H54 (cell line): ENCODE measurements around the gene HACD2.

ENCODE experiments used
- DNase-seq: peaks from one replicate; pipeline ENCODE4 v3.0.0; 2011; ENCODE audit warnings: low spot score, mixed read lengths; ENCODE audit not compliant: insufficient read length
- FAIRE-seq: peaks from 3 replicates; lab custom pipeline; 2011; peaks lifted over from hg19 to GRCh38; lab: Jason Lieb, UNC
- POLR2A ChIP-seq: IDR thresholded peaks from 2 replicates; pipeline ENCODE4 v1.6.1; 2011; ENCODE audit warnings: low read depth, mild to moderate bottlenecking, low read length

Gene HACD2

GRCh38 chr3:123486460-123486859, 98.4 kb downstream of the HACD2 start:
- FAIRE-seq (no peak), DNase-seq (no peak)
- TF ChIP-seq POLR2A: no peak

- no peak for TF ChIP-seq POLR2A
- DNase-seq (no peak), FAIRE-seq (no peak)
Observed at GRCh38 chr3:123485551-123485950, 99.3 kb downstream of the HACD2 start.

DNA sequence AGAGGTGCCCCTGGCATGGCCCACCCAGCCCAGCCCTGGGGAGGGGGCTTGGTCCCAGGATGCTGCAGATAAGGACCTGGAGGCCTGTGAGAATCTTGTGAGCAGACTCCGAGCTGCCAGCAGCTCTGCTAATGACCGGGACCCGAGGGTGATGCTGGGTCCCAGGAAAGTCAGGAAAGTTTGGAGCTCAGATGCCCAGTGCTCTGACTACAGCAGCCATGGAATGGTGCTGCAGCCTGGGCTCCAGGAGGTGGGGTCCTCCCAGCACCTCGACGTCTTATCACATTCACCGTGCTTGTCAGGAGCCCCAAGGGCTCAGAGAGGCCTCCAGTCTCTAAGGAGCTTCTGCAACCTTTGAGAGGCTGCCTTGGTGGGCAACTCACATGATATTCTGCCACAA, 101.7 kb downstream of the HACD2 start:
- FAIRE-seq (no peak), DNase-seq (no peak)
- no peak for TF ChIP-seq POLR2A

DNA sequence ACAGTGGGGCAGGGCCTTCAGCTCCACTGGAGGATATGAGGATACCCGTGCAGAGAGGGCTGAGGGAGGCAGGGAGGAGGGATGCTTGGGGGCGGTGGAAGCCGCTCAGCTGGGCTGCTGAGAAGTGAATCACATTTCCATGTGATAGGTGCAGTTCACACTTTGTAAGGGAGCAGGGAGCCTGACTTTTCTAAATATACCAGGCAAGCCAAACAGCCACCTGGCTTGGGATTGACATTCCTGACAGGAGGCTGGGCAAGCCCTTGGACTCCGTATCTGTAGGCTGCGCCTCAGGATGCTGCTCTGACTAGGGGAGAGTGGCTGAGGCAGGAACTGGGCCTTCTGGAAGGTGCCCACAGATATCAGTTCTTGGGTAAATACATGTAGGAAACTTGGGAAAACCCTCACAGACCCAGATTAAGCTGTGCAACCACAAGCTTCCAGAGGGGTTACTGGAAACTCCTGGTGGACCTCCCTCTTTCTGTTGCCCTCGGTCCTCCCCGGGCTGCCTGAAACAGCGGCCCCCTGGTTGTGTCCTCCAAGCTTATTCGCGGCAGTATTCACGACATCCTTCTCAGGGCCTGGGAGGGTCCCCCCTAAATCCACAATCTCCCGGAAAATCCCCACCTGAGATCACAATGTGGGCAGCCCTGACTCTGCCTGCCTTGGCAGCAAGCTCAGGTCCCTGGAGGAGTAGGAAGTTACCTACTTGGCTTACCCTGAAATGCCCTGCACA, 103.0 kb downstream of the HACD2 start:
- no peak for DNase-seq
- TF ChIP-seq POLR2A: no peak
- FAIRE-seq: no peak

DNA sequence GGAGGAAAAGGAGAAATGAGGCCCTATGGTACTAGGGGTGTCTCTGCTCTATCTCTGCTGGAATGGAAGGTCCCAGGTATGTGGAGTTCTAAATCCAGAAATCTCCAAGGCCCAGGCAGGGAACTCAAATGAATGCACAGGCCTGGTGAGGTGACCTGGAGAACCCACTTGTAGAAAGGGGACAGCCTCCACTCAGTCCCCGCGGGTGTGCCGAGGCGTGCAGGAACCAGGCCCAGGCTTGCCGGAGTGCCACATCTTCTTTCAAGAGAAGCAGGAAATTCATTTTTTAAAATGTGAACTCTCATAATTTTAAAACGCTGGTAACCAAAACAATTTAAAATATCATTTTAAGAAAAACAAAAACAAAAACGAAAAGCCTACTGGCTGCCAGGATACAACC, 103.8 kb downstream of the HACD2 start:
- no peak for TF ChIP-seq POLR2A
- FAIRE-seq: no peak
- no peak for DNase-seq

DNA sequence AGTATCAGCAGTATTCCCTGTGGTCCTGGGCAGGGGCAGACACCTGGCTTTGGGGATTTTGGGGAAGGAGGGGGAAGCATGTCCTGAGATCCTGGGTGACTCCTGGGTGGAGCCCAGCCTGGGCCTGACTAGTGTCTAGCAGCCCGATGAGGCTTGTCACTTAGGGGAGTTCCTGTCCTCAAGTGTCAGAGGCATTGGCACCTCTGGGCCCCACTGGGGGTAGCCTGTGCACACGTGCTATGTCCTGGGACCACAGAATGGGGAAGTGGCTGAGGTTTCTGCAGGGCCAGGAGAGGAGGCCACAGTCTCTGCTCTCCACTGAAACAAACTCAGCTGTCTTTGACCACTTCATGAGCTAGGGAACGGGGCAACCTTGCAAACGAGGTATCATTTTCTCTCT, 104.4 kb downstream of the HACD2 start:
- no peak for DNase-seq
- no peak for FAIRE-seq
- TF ChIP-seq POLR2A: no peak

GRCh38 chr3:123479891-123480290, 105.0 kb downstream of the HACD2 start:
- DNase-seq (no peak), FAIRE-seq (no peak)
- TF ChIP-seq POLR2A: no peak

DNA sequence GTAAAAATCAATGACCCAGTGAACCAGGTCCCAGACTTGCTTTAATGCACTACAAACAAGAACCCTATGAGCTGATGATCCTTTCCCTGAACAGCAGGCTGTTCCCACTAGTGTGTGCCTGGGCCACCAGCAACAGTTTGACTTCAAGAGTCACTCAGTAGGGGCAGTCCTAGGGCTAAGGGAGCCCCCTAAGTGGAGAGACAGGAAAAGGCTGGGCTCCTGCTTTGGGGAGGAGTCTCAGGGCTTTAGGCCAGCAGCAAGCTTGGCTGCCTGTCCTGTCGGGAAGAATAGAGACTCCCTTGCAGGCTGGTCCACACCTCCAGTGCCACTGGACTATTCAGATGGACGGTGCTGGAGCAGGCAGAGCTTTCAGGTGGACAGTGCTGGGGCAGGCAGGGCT, 106.5 kb downstream of the HACD2 start:
- TF ChIP-seq POLR2A: no peak
- no peak for DNase-seq
- FAIRE-seq: no peak

- no peak for TF ChIP-seq POLR2A
- no peak for FAIRE-seq
Observed at GRCh38 chr3:123476967-123477750, 107.7 kb downstream of the HACD2 start.

DNA sequence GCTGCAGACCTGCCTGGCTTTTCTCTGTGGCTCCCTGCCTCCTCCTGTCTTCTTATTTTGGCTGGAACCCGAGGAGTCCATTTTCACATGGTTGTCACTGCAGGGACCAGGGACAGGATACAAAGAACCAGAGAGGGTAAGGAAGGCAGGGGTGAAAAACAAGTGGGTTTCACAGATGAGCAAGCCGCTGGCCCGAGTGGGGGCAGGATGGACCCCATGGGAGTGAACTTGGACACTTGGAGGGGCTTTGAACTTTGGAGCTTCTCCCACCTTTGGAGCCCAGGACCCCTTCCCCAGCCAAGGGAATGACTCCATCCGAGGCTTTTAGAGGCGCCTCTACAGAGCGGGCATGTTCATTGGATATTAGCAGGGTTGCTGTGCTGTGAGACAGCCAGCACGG, 109.1 kb downstream of the HACD2 start:
- DNase-seq (no peak), FAIRE-seq (no peak)
- TF ChIP-seq POLR2A: no peak

More at GRCh38 chr3:123476967-123477750, 107.7 kb downstream of the HACD2 start:
- no peak for DNase-seq

DNA sequence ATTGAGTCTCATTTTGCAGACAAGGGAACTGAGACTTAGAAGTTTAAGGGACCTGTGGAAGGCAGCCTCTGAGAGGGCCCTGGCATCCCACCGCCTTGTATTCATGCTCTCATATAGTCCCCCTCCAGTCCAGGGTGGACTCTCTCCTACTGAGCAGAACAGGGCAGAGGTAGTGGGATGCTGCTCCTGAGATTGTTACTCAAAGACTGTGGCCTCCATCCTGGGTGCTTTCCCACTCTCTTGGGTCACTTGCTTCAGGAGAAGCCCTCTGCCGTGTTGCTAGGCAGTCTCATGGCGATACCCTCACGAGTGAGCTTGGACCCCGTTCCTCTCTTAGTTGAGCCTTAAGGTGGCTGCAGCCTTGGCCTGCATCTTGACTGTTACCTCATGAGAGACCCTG, 113.7 kb downstream of the HACD2 start:
- DNase-seq (no peak), FAIRE-seq (no peak)
- TF ChIP-seq POLR2A: no peak

- DNase-seq (no peak), FAIRE-seq (no peak)
- TF ChIP-seq POLR2A: no peak
Observed at GRCh38 chr3:123469323-123469995, 115.4 kb downstream of the HACD2 start.

GRCh38 chr3:123467046-123467445, 117.8 kb downstream of the HACD2 start:
- DNase-seq: no peak
- FAIRE-seq: no peak
- TF ChIP-seq POLR2A: no peak

DNA sequence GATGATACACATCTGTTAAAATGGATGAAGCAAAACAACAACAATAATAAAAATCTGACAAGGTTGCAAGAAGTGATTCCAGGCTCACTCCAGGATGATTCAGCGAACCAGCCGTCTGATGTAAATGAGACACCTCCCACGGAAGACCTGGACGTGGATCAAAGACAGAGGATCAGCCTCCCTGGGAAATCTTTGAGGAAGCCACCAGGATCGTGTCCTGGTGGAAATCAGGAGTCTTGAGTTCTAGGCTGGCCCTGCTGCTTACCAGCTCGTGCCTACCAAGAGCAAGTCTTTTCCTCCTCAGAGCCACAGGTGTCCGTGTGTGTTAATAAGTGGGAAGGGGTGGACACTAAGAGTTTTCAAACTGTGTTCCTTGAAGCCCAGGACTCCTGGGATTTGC, 120.6 kb downstream of the HACD2 start:
- no peak for TF ChIP-seq POLR2A
- DNase-seq (no peak), FAIRE-seq (no peak)

- no peak for DNase-seq
- no peak for FAIRE-seq
- TF ChIP-seq POLR2A: no peak
Observed at GRCh38 chr3:123459862-123460261, 125.0 kb downstream of the HACD2 start.
